SK-N-SH treated with all-trans-retinoic acid at 6 μM for 48 hours (cell line): Measurements from ENCODE around the gene SLC10A6.

ENCODE experiments used
- ATAC-seq: fragments of 200-7000 bp; cut with Tn5 transposase; 3 replicates; pipeline ENCODE4 v1.9.1; 2020; ENCODE audit warnings: mild to moderate bottlenecking, moderate library complexity
- ARNTL ChIP-seq: fragments of 450-650 bp; formaldehyde crosslinking; IDR thresholded peaks from 2 replicates; pipeline ENCODE4 v1.5.0; 2020; ENCODE audit warnings: low read depth, mild to moderate bottlenecking, moderate library complexity, borderline replicate concordance
- BACH2 ChIP-seq: fragments of 250-450 bp; sonication (Bioruptor Pico); IDR thresholded peaks from 2 replicates; pipeline ENCODE4 v1.9.0; 2021; ENCODE audit warnings: mild to moderate bottlenecking, borderline replicate concordance
- CREB5 ChIP-seq: fragments of 250-450 bp; sonication (Bioruptor Pico); IDR thresholded peaks from 2 replicates; pipeline ENCODE4 v1.5.1; 2020; ENCODE audit warnings: low read depth, mild to moderate bottlenecking, moderate library complexity
- CSDC2 ChIP-seq: fragments of 250-450 bp; sonication (Bioruptor Pico); IDR thresholded peaks from 2 replicates; pipeline ENCODE4 v1.5.0; 2020; ENCODE audit warnings: mild to moderate bottlenecking, moderate library complexity
- CSRNP3 ChIP-seq: fragments of 250-450 bp; sonication (Bioruptor Pico); IDR thresholded peaks from 2 replicates; pipeline ENCODE4 v1.5.1; 2021; ENCODE audit warnings: mild to moderate bottlenecking, moderate library complexity
- ESRRG ChIP-seq: fragments of 250-450 bp; sonication (Bioruptor Pico); IDR thresholded peaks from 2 replicates; pipeline ENCODE4 v1.6.1; 2021; ENCODE audit warnings: mild to moderate bottlenecking
- GLIS3 ChIP-seq: fragments of 250-450 bp; sonication (Bioruptor Pico); IDR thresholded peaks from 2 replicates; pipeline ENCODE4 v1.5.0; 2020; ENCODE audit warnings: mild to moderate bottlenecking, moderate library complexity
- ISL1 ChIP-seq: fragments of 250-450 bp; sonication (Bioruptor Pico); IDR thresholded peaks from 2 replicates; pipeline ENCODE4 v2.1.2; 2022; ENCODE audit warnings: mild to moderate bottlenecking, moderate library complexity
- OSR1 ChIP-seq: fragments of 250-450 bp; sonication (Bioruptor Pico); IDR thresholded peaks from 2 replicates; pipeline ENCODE4 v1.8.0; 2022; ENCODE audit warnings: moderate library complexity, mild to moderate bottlenecking, inconsistent platforms
- PATZ1 ChIP-seq: fragments of 250-450 bp; sonication (Bioruptor Pico); IDR thresholded peaks from 2 replicates; pipeline ENCODE4 v1.8.0; 2020; ENCODE audit warnings: mild to moderate bottlenecking, moderate library complexity, borderline replicate concordance
- PPARA ChIP-seq: fragments of 250-450 bp; sonication (Bioruptor Pico); IDR thresholded peaks from 2 replicates; pipeline ENCODE4 v1.5.0; 2020; ENCODE audit warnings: mild to moderate bottlenecking, borderline replicate concordance
- SNAI2 ChIP-seq: fragments of 250-450 bp; sonication (Bioruptor Pico); IDR thresholded peaks from 2 replicates; pipeline ENCODE4 v1.5.0; 2020; ENCODE audit warnings: mild to moderate bottlenecking, moderate library complexity
- TCF4 ChIP-seq: fragments of 250-450 bp; sonication (Bioruptor Pico); IDR thresholded peaks from 2 replicates; pipeline ENCODE4 v1.8.0; 2021; ENCODE audit warnings: mild to moderate bottlenecking, moderate library complexity, borderline replicate concordance
- TSHZ2 ChIP-seq: fragments of 250-450 bp; sonication (Bioruptor Pico); IDR thresholded peaks from 2 replicates; pipeline ENCODE4 v1.5.0; 2020; ENCODE audit warnings: mild to moderate bottlenecking, moderate library complexity
- ZC3H10 ChIP-seq: fragments of 250-450 bp; sonication (Bioruptor Pico); IDR thresholded peaks from 2 replicates; pipeline ENCODE4 v1.5.1; 2021; ENCODE audit warnings: mild to moderate bottlenecking, moderate library complexity
- ZFP3 ChIP-seq: fragments of 250-450 bp; sonication (Bioruptor Pico); IDR thresholded peaks from 2 replicates; pipeline ENCODE4 v1.5.0; 2020; ENCODE audit warnings: mild to moderate bottlenecking, moderate library complexity
- ZFP30 ChIP-seq: fragments of 450-650 bp; formaldehyde crosslinking; IDR thresholded peaks from 2 replicates; pipeline ENCODE4 v1.5.0; 2022; ENCODE audit warnings: mild to moderate bottlenecking, moderate library complexity
- ZNF565 ChIP-seq: fragments of 450-650 bp; formaldehyde crosslinking; conservative IDR thresholded peaks from 2 replicates; pipeline ENCODE4 v1.5.0; 2020; ENCODE audit warnings: low read depth, mild to moderate bottlenecking, moderate library complexity
- ZNF70 ChIP-seq: fragments of 450-650 bp; formaldehyde crosslinking; IDR thresholded peaks from 2 replicates; pipeline ENCODE4 v1.5.0; 2020; ENCODE audit warnings: mild to moderate bottlenecking, moderate library complexity
- ZNF8 ChIP-seq: fragments of 450-650 bp; formaldehyde crosslinking; IDR thresholded peaks from 2 replicates; pipeline ENCODE4 v1.5.0; 2020; ENCODE audit warnings: mild to moderate bottlenecking, moderate library complexity

The SLC10A6 gene

GRCh38 chr4:86791126-86791525 is 58.1 kb downstream of the SLC10A6 start:
- ATAC-seq = no peak
- no peak for TF ChIP-seq TSHZ2 (CRISPR knock-in tag)
- no peak for TF ChIP-seq ESRRG (CRISPR knock-in tag)
- TF ChIP-seq BACH2 = no peak
- TF ChIP-seq ARNTL (CRISPR knock-in tag) = no peak
- no peak for TF ChIP-seq CSRNP3 (CRISPR knock-in tag)
- TF ChIP-seq PPARA (CRISPR knock-in tag) = no peak
- TF ChIP-seq ZFP30 (CRISPR knock-in tag) = no peak
- TF ChIP-seq TCF4 (CRISPR knock-in tag) = no peak
- TF ChIP-seq GLIS3 = no peak
- TF ChIP-seq CREB5 (CRISPR knock-in tag) = no peak
- TF ChIP-seq ZNF8 (CRISPR knock-in tag) = no peak
- TF ChIP-seq ZNF70 (CRISPR knock-in tag) = no peak

- no peak for ATAC-seq
- TF ChIP-seq OSR1 (CRISPR knock-in tag) (no peak), SNAI2 (no peak), GLIS3 (no peak), ZFP30 (CRISPR knock-in tag) (no peak), PATZ1 (no peak), ZFP3 (CRISPR knock-in tag) (no peak), CSDC2 (no peak), CSRNP3 (CRISPR knock-in tag) (no peak), CREB5 (CRISPR knock-in tag) (no peak), ZNF565 (CRISPR knock-in tag) (no peak), PPARA (CRISPR knock-in tag) (no peak), BACH2 (no peak), ZC3H10 (CRISPR knock-in tag) (no peak), ZNF70 (CRISPR knock-in tag) (no peak), TCF4 (CRISPR knock-in tag) (no peak), ARNTL (CRISPR knock-in tag) (no peak), ESRRG (CRISPR knock-in tag) (no peak), TSHZ2 (CRISPR knock-in tag) (no peak), ISL1 (CRISPR knock-in tag) (no peak)
Measured at GRCh38 chr4:86788826-86789225, 60.4 kb downstream of the SLC10A6 start.
